A549 (cell line): ENCODE data around the gene ZNF469. TPM values are rescaled to one million over a fixed set of nuclear protein-coding genes. Genes with fewer than 3 reads are reported as not detected.

Source experiments
- ATAC-seq, 2 experiments: fragments of 200-7000 bp in 1 of 2; fragments of >200 bp in 1 of 2; cut with Nextera tagmentation in 1 of 2; cut with Tn5 transposase in 1 of 2; 3 replicates each; pipeline versions ENCODE4 v1.8.0 to v1.9.1; 2018 to 2020; ENCODE audit warnings: mild to moderate bottlenecking in 1 of 2, moderate library complexity in 1 of 2
- CTCF ChIA-PET: fragments of 300-600 bp; sonication (Branson Sonifier 250); formaldehyde crosslinking; extraction: SDS; loops from one replicate; lab custom pipeline; 2021; ENCODE audit warnings: antibody characterized with exemption, inconsistent platforms; lab: Yijun Ruan, JAX
- POLR2A ChIA-PET: fragments of 350-600 bp; formaldehyde crosslinking; extraction: SDS; loops from one replicate; lab custom pipeline; 2021; ENCODE audit warnings: antibody characterized with exemption, inconsistent platforms; lab: Yijun Ruan, JAX
- DNase-seq, 2 experiments: peaks; one replicate each; pipeline versions ENCODE4 v3.0.0 to v3.0.0-alpha.2; 2011 to 2016; ENCODE audit warnings: low read depth in 1 of 2, low spot score in 1 of 2
- FAIRE-seq: peaks from 2 replicates; lab custom pipeline; 2011; peaks lifted over from hg19 to GRCh38; lab: Jason Lieb, UNC
- H3K27ac ChIP-seq, 2 experiments: fragments of >200 bp; sonication (Bioruptor Twin); formaldehyde crosslinking; 3 replicates each; pipeline ENCODE4 v1.5.1; 2016 to 2017
- H3K4me1 ChIP-seq: fragments of >200 bp; sonication (Bioruptor Twin); formaldehyde crosslinking; 3 replicates; pipeline ENCODE4 v1.6.1; 2016
- H3K4me2 ChIP-seq: fragments of >200 bp; sonication (Bioruptor Twin); formaldehyde crosslinking; 3 replicates; pipeline ENCODE4 v1.6.1; 2016
- H3K4me3 ChIP-seq: fragments of >200 bp; sonication (Bioruptor Twin); formaldehyde crosslinking; 3 replicates; pipeline ENCODE4 v1.5.1; 2016
- H3K9me3 ChIP-seq: fragments of >200 bp; sonication (Bioruptor Twin); formaldehyde crosslinking; 3 replicates; pipeline ENCODE4 v1.6.1; 2016
- BHLHE40 ChIP-seq: IDR thresholded peaks from 2 replicates; pipeline ENCODE4 v1.6.1; 2012; ENCODE audit warnings: low read depth, low read length, inconsistent platforms
- CBX8 ChIP-seq: fragments of 200-600 bp; sonication (generic); IDR thresholded peaks from 2 replicates; pipeline ENCODE4 v1.6.1; 2016
- CEBPB ChIP-seq, 2 experiments: fragments of >200 bp in 1 of 2; sonication (Bioruptor Twin) in 1 of 2; formaldehyde crosslinking in 1 of 2; IDR thresholded peaks; 2 replicates each; pipeline ENCODE4 v1.6.1; 2012 to 2016
- CHD4 ChIP-seq: fragments of 200-600 bp; sonication (generic); IDR thresholded peaks from 2 replicates; pipeline ENCODE4 v1.6.1; 2016; ENCODE audit warnings: antibody characterized with exemption, mild to moderate bottlenecking, borderline replicate concordance
- EP300 ChIP-seq, 2 experiments: fragments of >200 bp; sonication (Bioruptor Twin); formaldehyde crosslinking; IDR thresholded peaks; 2 replicates in 1 of 2; 3 replicates in 1 of 2; pipeline ENCODE4 v1.6.1; 2016 to 2017
- ESRRA ChIP-seq: fragments of 150-350 bp; IDR thresholded peaks from 2 replicates; pipeline ENCODE4 v1.6.1; 2014; ENCODE audit warnings: mild to moderate bottlenecking, low read length, borderline replicate concordance
- FOSL2 ChIP-seq, 2 experiments: fragments of 450-650 bp in 1 of 2; fragments of >200 bp in 1 of 2; sonication (Bioruptor Twin) in 1 of 2; formaldehyde crosslinking; IDR thresholded peaks; 2 replicates each; pipeline versions ENCODE4 v1.5.0 to v1.6.1; 2016 to 2020; ENCODE audit warnings: mild to moderate bottlenecking in 1 of 2, moderate library complexity in 1 of 2
- HDAC2 ChIP-seq: fragments of 200-600 bp; sonication (generic); IDR thresholded peaks from 2 replicates; pipeline ENCODE4 v1.6.1; 2016
- HEYL ChIP-seq: fragments of 250-450 bp; sonication (Bioruptor Pico); IDR thresholded peaks from 2 replicates; pipeline ENCODE4 v1.8.0; 2021; ENCODE audit warnings: mild to moderate bottlenecking, moderate library complexity
- KDM1A ChIP-seq: fragments of 200-600 bp; sonication (generic); IDR thresholded peaks from 2 replicates; pipeline ENCODE4 v1.6.1; 2016; ENCODE audit warnings: low read depth, mild to moderate bottlenecking
- MAFK ChIP-seq: fragments of 450-650 bp; IDR thresholded peaks from 2 replicates; pipeline ENCODE4 v1.6.1; 2014; ENCODE audit not compliant: partially characterized antibody
- MAX ChIP-seq: IDR thresholded peaks from 2 replicates; pipeline ENCODE4 v1.6.1; 2012
- PHF8 ChIP-seq: fragments of 200-600 bp; sonication (generic); IDR thresholded peaks from 2 replicates; pipeline ENCODE4 v1.6.1; 2016; ENCODE audit warnings: low read depth, mild to moderate bottlenecking, antibody characterized with exemption, moderate library complexity, borderline replicate concordance
- RAD21 ChIP-seq, 2 experiments: fragments of >200 bp in 1 of 2; sonication (Bioruptor Twin) in 1 of 2; formaldehyde crosslinking in 1 of 2; IDR thresholded peaks in 1 of 2; conservative IDR thresholded peaks in 1 of 2; 2 replicates in 1 of 2; 3 replicates in 1 of 2; pipeline ENCODE4 v1.6.1; 2012 to 2018; ENCODE audit warnings: inconsistent platforms in 1 of 2
- RCOR1 ChIP-seq: fragments of 150-350 bp; IDR thresholded peaks from 2 replicates; pipeline ENCODE4 v1.6.1; 2014; ENCODE audit warnings: antibody characterized with exemption, low read length, low read depth
- RNF2 ChIP-seq: fragments of 200-600 bp; sonication (generic); IDR thresholded peaks from 2 replicates; pipeline ENCODE4 v1.6.1; 2016; ENCODE audit warnings: low read depth, mild to moderate bottlenecking, antibody characterized with exemption, moderate library complexity, borderline replicate concordance
- SMC3 ChIP-seq: fragments of >200 bp; sonication (Bioruptor Twin); formaldehyde crosslinking; IDR thresholded peaks from 3 replicates; pipeline ENCODE4 v1.6.1; 2018; ENCODE audit warnings: inconsistent platforms
- SREBF2 ChIP-seq: fragments of 450-650 bp; IDR thresholded peaks from 2 replicates; pipeline ENCODE4 v1.6.1; 2014; ENCODE audit warnings: mild to moderate bottlenecking, moderate library complexity
- TFCP2L1 ChIP-seq: fragments of 250-450 bp; sonication (Bioruptor Pico); IDR thresholded peaks from 2 replicates; pipeline ENCODE4 v1.5.0; 2021; ENCODE audit warnings: mild to moderate bottlenecking
- TP53 ChIP-seq: fragments of 250-450 bp; sonication (Bioruptor Pico); IDR thresholded peaks from 2 replicates; pipeline ENCODE4 v1.5.0; 2021; ENCODE audit warnings: mild to moderate bottlenecking, moderate library complexity
- ZSCAN20 ChIP-seq: fragments of 250-450 bp; sonication (Bioruptor Pico); IDR thresholded peaks from 2 replicates; pipeline ENCODE4 v1.8.0; 2022; ENCODE audit warnings: mild to moderate bottlenecking, moderate library complexity
- WGBS: methylation state at CpG from one replicate; pipeline ENCODE4 v1.1.6; 2017; ENCODE audit errors: missing lambda C conversion rate; 5-methylcytosine and 5-hydroxymethylcytosine counted together
- polyA plus RNA-seq, 4 experiments: library from polyadenylated mRNA; depleted of rRNA in 3 of 4; stranded (reverse); fragments of >200 nt; fragmentation: RNase III in 1 of 4; extraction: RNeasy Plus Mini Kit Qiagen cat#74134 plus additional on column Dnase treatment in 1 of 4; gene quantifications; 2 replicates in 3 of 4; 3 replicates in 1 of 4; pipeline ENCODE4 v1.2.3, GENCODE V29; 2011 to 2017
- TF ChIP-seq, protein P1 (sequence below): fragments of 250-450 bp; sonication (Bioruptor Pico); IDR thresholded peaks from 2 replicates; pipeline ENCODE4 v1.5.0; 2021; ENCODE audit warnings: mild to moderate bottlenecking, moderate library complexity, borderline replicate concordance
- TF ChIP-seq, protein P2 (sequence below): IDR thresholded peaks from 2 replicates; pipeline ENCODE4 v1.6.1; 2012
- TF ChIP-seq, protein P3 (sequence below): fragments of 150-350 bp; IDR thresholded peaks from 2 replicates; pipeline ENCODE4 v1.6.1; 2014; ENCODE audit warnings: low read depth, mild to moderate bottlenecking, low read length

The ZNF469 gene
- polyA plus RNA-seq, 2 of the 4 experiments (the other 2 are of a cell fraction) = 0.47 to 4.4 TPM

GRCh38 chr16:88390265-88390664, 7.5 kb downstream of the ZNF469 start:
- ChIA-PET CTCF (interaction anchor here (0.6 to 1.4 kb wide), 3 partner anchors 39 to 541 kb away, joined by 3 to 4 read pairs (median 3); no protein-coding TSS in a partner anchor), POLR2A (no interaction called here)
- DNase-seq (no peak), FAIRE-seq (no peak), ATAC-seq (no peak)
- H3K9me3 ChIP-seq = no peaks in the 10 kb centered on the region
- TF ChIP-seq CHD4 (no peak), EP300 (IDR thresholded peaks at IDR 0.05) (no peak), SREBF2 (no peak), KDM1A (no peak), TFCP2L1 (CRISPR knock-in tag) (no peak), ZSCAN20 (CRISPR knock-in tag) (no peak), CBX8 (no peak), TP53 (CRISPR knock-in tag) (no peak), BHLHE40 (no peak), MAX (no peak), MAFK (no peak), RCOR1 (no peak), PHF8 (no peak), HDAC2 (no peak), FOSL2 (IDR thresholded peaks at IDR 0.05) (no peak), FOSL2 (CRISPR knock-in tag; IDR thresholded peaks at IDR 0.05) (no peak)
- TF ChIP-seq, protein P1, sequence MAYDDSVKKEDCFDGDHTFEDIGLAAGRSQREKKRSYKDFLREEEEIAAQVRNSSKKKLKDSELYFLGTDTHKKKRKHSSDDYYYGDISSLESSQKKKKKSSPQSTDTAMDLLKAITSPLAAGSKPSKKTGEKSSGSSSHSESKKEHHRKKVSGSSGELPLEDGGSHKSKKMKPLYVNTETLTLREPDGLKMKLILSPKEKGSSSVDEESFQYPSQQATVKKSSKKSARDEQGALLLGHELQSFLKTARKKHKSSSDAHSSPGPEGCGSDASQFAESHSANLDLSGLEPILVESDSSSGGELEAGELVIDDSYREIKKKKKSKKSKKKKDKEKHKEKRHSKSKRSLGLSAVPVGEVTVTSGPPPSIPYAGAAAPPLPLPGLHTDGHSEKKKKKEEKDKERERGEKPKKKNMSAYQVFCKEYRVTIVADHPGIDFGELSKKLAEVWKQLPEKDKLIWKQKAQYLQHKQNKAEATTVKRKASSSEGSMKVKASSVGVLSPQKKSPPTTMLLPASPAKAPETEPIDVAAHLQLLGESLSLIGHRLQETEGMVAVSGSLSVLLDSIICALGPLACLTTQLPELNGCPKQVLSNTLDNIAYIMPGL = no peak
- peaks cover 40% of the 10 kb centered on the region for H3K4me1 ChIP-seq
- WGBS = 96% methylated on average over 5 of the region's 9 CpGs
- peak overlapping the region in 1 of 2 experiments; percentile 98; a peak in 2 of 6 replicates for H3K27ac ChIP-seq
- no peak overlapping the region for H3K4me2 ChIP-seq
- H3K4me3 ChIP-seq = no peak overlapping the region

GRCh38 chr16:88390735-88391134, 8.0 kb downstream of the ZNF469 start:
- peaks cover 36% of the 10 kb centered on the region for H3K4me1 ChIP-seq
- TF ChIP-seq CEBPB (IDR thresholded peaks at IDR 0.05) (no peak), CHD4 (no peak), HDAC2 (no peak), RNF2 (no peak), ESRRA (no peak), SMC3 (no peak), RAD21 (conservative IDR thresholded peaks at IDR 0.05 in 1 of 2, IDR thresholded peaks at IDR 0.05 in 1 of 2) (no peak), BHLHE40 (no peak), CBX8 (no peak), HEYL (CRISPR knock-in tag) (no peak), MAFK (no peak)
- TF ChIP-seq, protein P2, sequence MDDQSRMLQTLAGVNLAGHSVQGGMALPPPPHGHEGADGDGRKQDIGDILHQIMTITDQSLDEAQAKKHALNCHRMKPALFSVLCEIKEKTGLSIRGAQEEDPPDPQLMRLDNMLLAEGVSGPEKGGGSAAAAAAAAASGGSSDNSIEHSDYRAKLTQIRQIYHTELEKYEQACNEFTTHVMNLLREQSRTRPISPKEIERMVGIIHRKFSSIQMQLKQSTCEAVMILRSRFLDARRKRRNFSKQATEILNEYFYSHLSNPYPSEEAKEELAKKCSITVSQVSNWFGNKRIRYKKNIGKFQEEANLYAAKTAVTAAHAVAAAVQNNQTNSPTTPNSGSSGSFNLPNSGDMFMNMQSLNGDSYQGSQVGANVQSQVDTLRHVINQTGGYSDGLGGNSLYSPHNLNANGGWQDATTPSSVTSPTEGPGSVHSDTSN = no peak
- TF ChIP-seq, protein P3, sequence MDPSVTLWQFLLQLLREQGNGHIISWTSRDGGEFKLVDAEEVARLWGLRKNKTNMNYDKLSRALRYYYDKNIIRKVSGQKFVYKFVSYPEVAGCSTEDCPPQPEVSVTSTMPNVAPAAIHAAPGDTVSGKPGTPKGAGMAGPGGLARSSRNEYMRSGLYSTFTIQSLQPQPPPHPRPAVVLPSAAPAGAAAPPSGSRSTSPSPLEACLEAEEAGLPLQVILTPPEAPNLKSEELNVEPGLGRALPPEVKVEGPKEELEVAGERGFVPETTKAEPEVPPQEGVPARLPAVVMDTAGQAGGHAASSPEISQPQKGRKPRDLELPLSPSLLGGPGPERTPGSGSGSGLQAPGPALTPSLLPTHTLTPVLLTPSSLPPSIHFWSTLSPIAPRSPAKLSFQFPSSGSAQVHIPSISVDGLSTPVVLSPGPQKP = no peak
- no peak overlapping the region for H3K4me3 ChIP-seq
- H3K9me3 ChIP-seq = no peaks in the 10 kb centered on the region
- DNase-seq (no peak), ATAC-seq (no peak), FAIRE-seq (no peak)
- CTCF ChIA-PET = interaction anchor here (0.7 to 1.4 kb wide), 2 partner anchors 21 to 104 kb away, joined by 3 to 4 read pairs; no protein-coding TSS in a partner anchor
- 91% methylated on average over 13 of the region's 13 CpGs for WGBS
- H3K4me2 ChIP-seq = no peak overlapping the region
- POLR2A ChIA-PET = no interaction called here
- H3K27ac ChIP-seq = peak overlapping the region in 1 of 2 experiments; percentile 98; a peak in 2 of 6 replicates
